Retina (tissue), 1 donor: Measurements from ENCODE around the gene CTNNA2.

ENCODE experiments used
- DNase-seq: peaks from one replicate; pipeline ENCODE4 v3.0.0-alpha.2; 2016

The CTNNA2 gene

GRCh38 chr2:80525152-80525551, 1012.3 kb downstream of the CTNNA2 start:
- DNase-seq = no peak

- DNase-seq = no peak
Measured at GRCh38 chr2:80527119-80527518, 1014.3 kb downstream of the CTNNA2 start.

- DNase-seq = no peak
Measured at GRCh38 chr2:80529466-80530165, 1016.8 kb downstream of the CTNNA2 start.

GRCh38 chr2:80530442-80531064, 1017.7 kb downstream of the CTNNA2 start:
- DNase-seq = no peak

- DNase-seq = no peak
Measured at GRCh38 chr2:80531319-80531718, 1018.5 kb downstream of the CTNNA2 start.

GRCh38 chr2:80545420-80546210, 1032.8 kb downstream of the CTNNA2 start:
- DNase-seq = no peak

GRCh38 chr2:80546766-80547165, 1033.9 kb downstream of the CTNNA2 start:
- no peak for DNase-seq

- DNase-seq = no peak
Measured at GRCh38 chr2:80547344-80547743, 1034.5 kb downstream of the CTNNA2 start.

GRCh38 chr2:80548469-80548868, 1035.6 kb downstream of the CTNNA2 start:
- DNase-seq = no peak

- no peak for DNase-seq
Measured at GRCh38 chr2:80549901-80550300, 1037.0 kb downstream of the CTNNA2 start.

GRCh38 chr2:80560326-80560725, 1047.5 kb downstream of the CTNNA2 start:
- no peak for DNase-seq

GRCh38 chr2:80568011-80568410, 1055.2 kb downstream of the CTNNA2 start:
- no peak for DNase-seq

GRCh38 chr2:80573167-80573566, 1060.3 kb downstream of the CTNNA2 start:
- no peak for DNase-seq

- DNase-seq = no peak
Measured at GRCh38 chr2:80573950-80574349, 1061.1 kb downstream of the CTNNA2 start.

- DNase-seq = no peak
Measured at GRCh38 chr2:80579756-80580155, 1066.9 kb downstream of the CTNNA2 start.

- DNase-seq = no peak
Measured at GRCh38 chr2:80591233-80591632, 1078.4 kb downstream of the CTNNA2 start.

GRCh38 chr2:80592106-80592505, 1079.3 kb downstream of the CTNNA2 start:
- DNase-seq = no peak

GRCh38 chr2:80610108-80610507, 1097.3 kb downstream of the CTNNA2 start:
- no peak for DNase-seq

- no peak for DNase-seq
Measured at GRCh38 chr2:80621656-80622055, 1108.8 kb downstream of the CTNNA2 start.

GRCh38 chr2:80624062-80624461, 1111.2 kb downstream of the CTNNA2 start:
- DNase-seq = no peak

- DNase-seq = no peak
Measured at GRCh38 chr2:80634590-80634989, 1121.7 kb downstream of the CTNNA2 start.

- no peak for DNase-seq
Measured at GRCh38 chr2:80638783-80639182, 1125.9 kb downstream of the CTNNA2 start.

GRCh38 chr2:80642465-80642864, 1129.6 kb downstream of the CTNNA2 start:
- no peak for DNase-seq

GRCh38 chr2:80643598-80643997, 1130.7 kb downstream of the CTNNA2 start:
- DNase-seq = no peak
